NT2/D1 (cell line): Measurements from ENCODE around the gene CYP24A1.
A peak's percentile ranks its signal among the peaks of the same experiment; 100 is the strongest.
"Not testable (repeated sequence)": the region's sequence is repeated elsewhere in the genome, so short reads cannot be mapped to it uniquely, and the experiment has no call there.

Experiments
- DNase-seq: peaks from one replicate; pipeline ENCODE4 v3.0.0-alpha.2; 2011; ENCODE audit warnings: low read depth, low spot score
- H3K27me3 ChIP-seq: 2 replicates; pipeline ENCODE4 v1.6.0; 2011; ENCODE audit warnings: mild to moderate bottlenecking; ENCODE audit not compliant: insufficient read length, insufficient read depth
- H3K36me3 ChIP-seq: 2 replicates; pipeline ENCODE4 v1.6.1; 2011; ENCODE audit warnings: mild to moderate bottlenecking, low read length, mixed read lengths; ENCODE audit not compliant: insufficient read depth, insufficient read length
- H3K4me1 ChIP-seq: 2 replicates; pipeline ENCODE4 v1.5.1; 2011; ENCODE audit not compliant: insufficient read depth, insufficient read length
- H3K4me3 ChIP-seq: 2 replicates; pipeline ENCODE4 v1.5.1; 2011; ENCODE audit warnings: low read depth; ENCODE audit not compliant: insufficient read length
- H3K9ac ChIP-seq: 2 replicates; pipeline ENCODE4 v1.6.0; 2011; ENCODE audit warnings: low read depth; ENCODE audit not compliant: insufficient read length
- H3K9me3 ChIP-seq: 2 replicates; pipeline ENCODE4 v1.5.1; 2011; ENCODE audit warnings: mild to moderate bottlenecking, low read length; ENCODE audit not compliant: insufficient read depth
- SUZ12 ChIP-seq: IDR thresholded peaks from 2 replicates; pipeline ENCODE4 v1.6.1; 2011; ENCODE audit not compliant: insufficient read length, insufficient read depth; ENCODE audit errors: extremely low read depth
- YY1 ChIP-seq: IDR thresholded peaks from 2 replicates; pipeline ENCODE4 v1.6.1; 2011; ENCODE audit not compliant: insufficient read length, insufficient read depth
- ZNF274 ChIP-seq: IDR thresholded peaks from 2 replicates; pipeline ENCODE4 v1.6.1; 2011; ENCODE audit warnings: mild to moderate bottlenecking, low read depth, low read length

Gene CYP24A1

GRCh38 chr20:54127855-54128574 is 45.8 kb downstream of the CYP24A1 start:
- TF ChIP-seq SUZ12 (no peak), ZNF274 (no peak), YY1 (no peak)
- Histone ChIP-seq H3K27me3 (no peaks in the 10 kb centered on the region), H3K36me3 (no peaks in the 10 kb centered on the region), H3K4me3 (no peak overlapping the region), H3K9me3 (no peaks in the 10 kb centered on the region), H3K9ac (no peak overlapping the region), H3K4me1 (peaks cover 4% of the 10 kb centered on the region)
- no peak for DNase-seq

- Histone ChIP-seq H3K4me3 (no peak overlapping the region), H3K9ac (no peak overlapping the region), H3K4me1 (peaks cover 4% of the 10 kb centered on the region), H3K36me3 (no peaks in the 10 kb centered on the region), H3K27me3 (no peaks in the 10 kb centered on the region), H3K9me3 (no peaks in the 10 kb centered on the region)
- no peak for DNase-seq
- TF ChIP-seq SUZ12 (no peak), YY1 (no peak), ZNF274 (no peak)
Observed at GRCh38 chr20:54126806-54127655, 46.8 kb downstream of the CYP24A1 start.

- not testable (repeated sequence) for H3K4me3 ChIP-seq, H3K9me3 ChIP-seq, H3K36me3 ChIP-seq, H3K9ac ChIP-seq, DNase-seq, H3K4me1 ChIP-seq, H3K27me3 ChIP-seq
Observed at GRCh38 chr20:54126328-54126727, 47.5 kb downstream of the CYP24A1 start.

- DNase-seq: peak; percentile 25
- Histone ChIP-seq H3K9me3 (no peaks in the 10 kb centered on the region), H3K36me3 (no peaks in the 10 kb centered on the region), H3K9ac (no peak overlapping the region), H3K27me3 (no peaks in the 10 kb centered on the region), H3K4me1 (no peaks in the 10 kb centered on the region), H3K4me3 (no peak overlapping the region)
- TF ChIP-seq YY1 (no peak), SUZ12 (no peak), ZNF274 (no peak)
Observed at GRCh38 chr20:54123587-54124180, 50.1 kb downstream of the CYP24A1 start.

- Histone ChIP-seq H3K4me1 (no peaks in the 10 kb centered on the region), H3K9me3 (no peaks in the 10 kb centered on the region), H3K4me3 (no peak overlapping the region), H3K27me3 (no peaks in the 10 kb centered on the region), H3K9ac (no peak overlapping the region), H3K36me3 (no peaks in the 10 kb centered on the region)
- DNase-seq: no peak
- TF ChIP-seq ZNF274: no peak
- no peak for TF ChIP-seq YY1
- TF ChIP-seq SUZ12: no peak
Observed at GRCh38 chr20:54122681-54123586, 50.9 kb downstream of the CYP24A1 start.

- no peak for DNase-seq
- Histone ChIP-seq H3K4me1 (no peaks in the 10 kb centered on the region), H3K27me3 (no peaks in the 10 kb centered on the region), H3K9ac (no peak overlapping the region), H3K9me3 (no peaks in the 10 kb centered on the region), H3K4me3 (no peak overlapping the region), H3K36me3 (no peaks in the 10 kb centered on the region)
- TF ChIP-seq SUZ12: no peak
- TF ChIP-seq YY1: no peak
- no peak for TF ChIP-seq ZNF274
Observed at GRCh38 chr20:54122189-54122588, 51.6 kb downstream of the CYP24A1 start.
